ENCODE measurements around the gene PKP4. TPM values are rescaled to one million over a fixed set of nuclear protein-coding genes. Genes with fewer than 3 reads are reported as not detected.

The PKP4 gene
- total RNA-seq, 1 experiment from 2014 or later = 55.2 TPM

GRCh38 chr2:158519481-158519880 lies 62.7 kb downstream of the PKP4 start (continued):
- TF ChIP-seq REST (IDR thresholded peaks at IDR 0.05; ENCODE audit: low read depth) (no peak), FOSL1 (IDR thresholded peaks at IDR 0.05; ENCODE audit: low read depth) (no peak), SRF (IDR thresholded peaks at IDR 0.05; ENCODE audit: low read depth) (no peak), MAX (IDR thresholded peaks at IDR 0.05) (no peak)

- ATAC-seq (no peak), DNase-seq (ENCODE audit: low read depth, low spot score) (no peak)
- Histone ChIP-seq H3K79me2 (ENCODE audit: insufficient read depth, low read length) (peaks cover 4% of the 10 kb centered on the region; the same call in 1 of the 2 replicates), H3K9ac (ENCODE audit: low read length) (no peak overlapping the region), H4K20me1 (ENCODE audit: insufficient read depth) (no peaks in the 10 kb centered on the region), H3K27me3 (ENCODE audit: insufficient read depth, low read length) (no peaks in the 10 kb centered on the region), H3K4me1 (ENCODE audit: control insufficient read depth in 1 of 2, insufficient read depth in 2 of 2, low read length in 2 of 2) (no peaks in the 10 kb centered on the region), H3K36me3 (ENCODE audit: control insufficient read depth in 1 of 2, insufficient read depth in 2 of 2, low read length in 2 of 2) (no peaks in the 10 kb centered on the region), H3K9me2 (ENCODE audit: insufficient read depth) (no peaks in the 10 kb centered on the region), H3K27ac (ENCODE audit: low read depth, low read length) (no peak overlapping the region), H3K4me3 (replicated peaks in 1 of 2; ENCODE audit: low read depth in 1 of 2, low read length in 2 of 2) (no peak overlapping the region), H3K9me3 (ENCODE audit: control insufficient read depth in 1 of 2, insufficient read depth in 1 of 2, low read depth in 1 of 2, low read length in 2 of 2) (no peaks in the 10 kb centered on the region), H2AFZ (ENCODE audit: low read depth, low read length, poor library complexity, severe bottlenecking) (no peak overlapping the region), H3K4me2 (ENCODE audit: low read length) (no peak overlapping the region)
- TF ChIP-seq SRF (IDR thresholded peaks at IDR 0.05; ENCODE audit: low read depth) (no peak), REST (IDR thresholded peaks at IDR 0.05; ENCODE audit: low read depth) (no peak), ZNF274 (IDR thresholded peaks at IDR 0.05; ENCODE audit: low read depth, low read length) (no peak), SIN3A (IDR thresholded peaks at IDR 0.05; ENCODE audit: low read depth) (no peak), ELF1 (IDR thresholded peaks at IDR 0.05; ENCODE audit: borderline replicate concordance, low read depth) (no peak), CEBPB (IDR thresholded peaks at IDR 0.05; ENCODE audit: low read depth) (no peak), POLR2A (IDR thresholded peaks at IDR 0.05; ENCODE audit: borderline replicate concordance, extremely low read depth, insufficient read depth, insufficient read length) (no peak)
- no TSS peak for BruUV-seq (replicated peaks)
- ChIA-PET CTCF (no interaction called here), POLR2A (no interaction called here), RAD21 (ENCODE audit: low non-redundant PET in 1 of 2, low total read pairs in 2 of 2, uncharacterized antibody in 2 of 2, unreplicated experiment in 2 of 2) (no interaction called here)
- intact Hi-C loops (cut with micrococcal nuclease) = no loop called here
Measured at GRCh38 chr2:158529379-158530259, 72.9 kb downstream of the PKP4 start.

Data from HCT116 (cell line).